SK-N-SH (cell line): ENCODE data around the gene PHC3. TPM values are rescaled to one million over a fixed set of nuclear protein-coding genes. Genes with fewer than 3 reads are reported as not detected.

ENCODE experiments used
- CTCF ChIA-PET: fragments of 300-600, 350-600 bp; formaldehyde crosslinking; extraction: SDS; loops from one replicate; lab custom pipeline; 2021; lab: Yijun Ruan, JAX
- POLR2A ChIA-PET: fragments of 350-600 bp; sonication (Branson Sonifier 250); formaldehyde crosslinking; extraction: SDS; loops from one replicate; lab custom pipeline; 2020; ENCODE audit warnings: antibody characterized with exemption, inconsistent platforms; lab: Yijun Ruan, JAX
- DNase-seq: peaks from one replicate; pipeline ENCODE4 v3.0.0; 2012
- H2AFZ ChIP-seq: fragments of 200-600 bp; sonication (generic); 2 replicates; pipeline ENCODE4 v1.8.1; 2016; ENCODE audit warnings: antibody characterized with exemption, mild to moderate bottlenecking, low read depth
- H3F3A ChIP-seq: fragments of 200-600 bp; sonication (generic); replicated peaks from 2 replicates; pipeline ENCODE3; 2016; ENCODE audit warnings: antibody characterized with exemption, mild to moderate bottlenecking; ENCODE audit not compliant: insufficient read depth
- H3K27ac ChIP-seq, 2 experiments: fragments of 200-500 bp in 1 of 2; fragments of 200-600 bp in 1 of 2; sonication (Bioruptor generic) in 1 of 2; sonication (generic), shearing (Covaris generic) in 1 of 2; 2 replicates each; pipeline versions ENCODE4 v1.5.1 to v1.6.1; 2014 to 2016; ENCODE audit warnings: low read depth in 2 of 2, inconsistent platforms in 1 of 2, low read length in 1 of 2, mild to moderate bottlenecking in 1 of 2, mixed read lengths in 1 of 2
- H3K27me3 ChIP-seq: fragments of 200-600 bp; sonication (generic), shearing (Covaris generic); 2 replicates; pipeline ENCODE4 v1.6.1; 2016; ENCODE audit warnings: mixed run types; ENCODE audit not compliant: insufficient read depth
- H3K36me3 ChIP-seq, 2 experiments: fragments of 200-500 bp in 1 of 2; fragments of 200-600 bp in 1 of 2; sonication (Bioruptor generic) in 1 of 2; sonication (generic) in 1 of 2; replicated peaks in 1 of 2; 2 replicates each; pipeline versions ENCODE3 to v1.5.1; 2014 to 2016; ENCODE audit warnings: low read length in 1 of 2, mild to moderate bottlenecking in 1 of 2; ENCODE audit not compliant: insufficient read depth in 2 of 2, control insufficient read depth in 1 of 2
- H3K4me1 ChIP-seq, 2 experiments: fragments of 200-500 bp in 1 of 2; fragments of 200-600 bp in 1 of 2; sonication (Bioruptor generic) in 1 of 2; sonication (generic), shearing (Covaris generic) in 1 of 2; 2 replicates each; pipeline versions ENCODE4 v1.5.1 to v1.6.1; 2014 to 2016; ENCODE audit warnings: low read depth in 1 of 2, low read length in 1 of 2, mixed run types in 1 of 2; ENCODE audit not compliant: insufficient read depth in 2 of 2, control insufficient read depth in 1 of 2
- H3K4me2 ChIP-seq: fragments of 200-600 bp; sonication (generic), shearing (Covaris generic); 2 replicates; pipeline ENCODE4 v1.6.1; 2017; ENCODE audit warnings: mixed run types
- H3K4me3 ChIP-seq, 2 experiments: fragments of 200-500 bp in 1 of 2; fragments of 200-600 bp in 1 of 2; sonication (Bioruptor generic) in 1 of 2; sonication (generic), shearing (Covaris generic) in 1 of 2; 2 replicates each; pipeline versions ENCODE4 v1.5.1 to v1.8.1; 2014 to 2016; ENCODE audit warnings: low read depth in 2 of 2, inconsistent platforms in 1 of 2, low read length in 1 of 2, mild to moderate bottlenecking in 1 of 2, mixed read lengths in 1 of 2, moderate library complexity in 1 of 2
- H3K79me2 ChIP-seq: fragments of 200-600 bp; sonication (generic); 2 replicates; pipeline ENCODE4 v1.8.1; 2017; ENCODE audit warnings: mild to moderate bottlenecking; ENCODE audit not compliant: insufficient read depth
- H3K9ac ChIP-seq: fragments of 200-600 bp; sonication (generic); 2 replicates; pipeline ENCODE4 v1.6.1; 2017; ENCODE audit warnings: mixed run types
- H3K9me2 ChIP-seq: fragments of 200-600 bp; sonication (generic); 2 replicates; pipeline ENCODE4 v1.6.1; 2017; ENCODE audit warnings: mixed run types
- H3K9me3 ChIP-seq: fragments of 200-600 bp; sonication (generic); 2 replicates; pipeline ENCODE4 v1.6.1; 2017; ENCODE audit warnings: mixed run types, mild to moderate bottlenecking, moderate library complexity
- H4K20me1 ChIP-seq: fragments of 200-600 bp; sonication (generic); 2 replicates; pipeline ENCODE4 v1.6.1; 2017; ENCODE audit warnings: mild to moderate bottlenecking, mixed run types; ENCODE audit not compliant: insufficient read depth
- CHD2 ChIP-seq: fragments of 150-350 bp; IDR thresholded peaks from 2 replicates; pipeline ENCODE4 v1.6.1; 2018; ENCODE audit warnings: low read length; ENCODE audit not compliant: partially characterized antibody
- EP300 ChIP-seq, 2 experiments: IDR thresholded peaks; 2 replicates each; pipeline versions ENCODE4 v1.4.0 to v1.6.1; 2012; ENCODE audit warnings: borderline replicate concordance in 1 of 2, low read depth in 1 of 2, low read length in 1 of 2
- FOXM1 ChIP-seq: IDR thresholded peaks from 2 replicates; pipeline ENCODE4 v1.4.0; 2012; ENCODE audit warnings: low read depth, mild to moderate bottlenecking
- NRF1 ChIP-seq: IDR thresholded peaks from 2 replicates; pipeline ENCODE4 v1.6.1; 2012; ENCODE audit warnings: low read depth, mild to moderate bottlenecking, low read length
- POLR2AphosphoS5 ChIP-seq: IDR thresholded peaks from 2 replicates; pipeline ENCODE4 v1.6.1; 2012; ENCODE audit warnings: low read depth, low read length
- RAD21 ChIP-seq: IDR thresholded peaks from 2 replicates; pipeline ENCODE4 v1.6.1; 2012; ENCODE audit warnings: mild to moderate bottlenecking, low read length
- RCOR1 ChIP-seq: fragments of 150-350 bp; IDR thresholded peaks from 2 replicates; pipeline ENCODE4 v1.6.1; 2017; ENCODE audit warnings: antibody characterized with exemption, low read length
- SIN3A ChIP-seq: IDR thresholded peaks from 2 replicates; pipeline ENCODE4 v1.6.1; 2012; ENCODE audit warnings: low read depth, mild to moderate bottlenecking, low read length, moderate library complexity, borderline replicate concordance
- TAF1 ChIP-seq: IDR thresholded peaks from 2 replicates; pipeline ENCODE4 v1.6.1; 2012; ENCODE audit warnings: low read depth, mild to moderate bottlenecking, low read length, moderate library complexity, borderline replicate concordance
- TCF12 ChIP-seq: IDR thresholded peaks from 2 replicates; pipeline ENCODE4 v1.4.0; 2012
- TEAD4 ChIP-seq: IDR thresholded peaks from 2 replicates; pipeline ENCODE4 v1.4.0; 2012; ENCODE audit warnings: mild to moderate bottlenecking, borderline replicate concordance; ENCODE audit not compliant: insufficient read depth
- WGBS: methylation state at CpG from one replicate; pipeline ENCODE4 v1.1.6; 2017; ENCODE audit warnings: low lambda C conversion rate; 5-methylcytosine and 5-hydroxymethylcytosine counted together
- polyA plus RNA-seq, 3 experiments: library from polyadenylated mRNA; depleted of rRNA; stranded (reverse); fragments of >200 nt; gene quantifications; 2 replicates each; pipeline ENCODE4 v1.2.3, GENCODE V29; 2012
- small RNA-seq, 7 experiments: library from RNA; depleted of rRNA; stranded (forward); fragments of <200 nt; gene quantifications; one replicate each; pipeline ENCODE3, GENCODE V24; 2012
- TF ChIP-seq, protein P1 (sequence below): IDR thresholded peaks from 2 replicates; pipeline ENCODE4 v1.4.0; 2012; ENCODE audit warnings: low read depth, borderline replicate concordance

The PHC3 gene
- polyA plus RNA-seq, 1 of the 3 experiments (the other 2 are of a cell fraction) = 9.2 TPM

DNA sequence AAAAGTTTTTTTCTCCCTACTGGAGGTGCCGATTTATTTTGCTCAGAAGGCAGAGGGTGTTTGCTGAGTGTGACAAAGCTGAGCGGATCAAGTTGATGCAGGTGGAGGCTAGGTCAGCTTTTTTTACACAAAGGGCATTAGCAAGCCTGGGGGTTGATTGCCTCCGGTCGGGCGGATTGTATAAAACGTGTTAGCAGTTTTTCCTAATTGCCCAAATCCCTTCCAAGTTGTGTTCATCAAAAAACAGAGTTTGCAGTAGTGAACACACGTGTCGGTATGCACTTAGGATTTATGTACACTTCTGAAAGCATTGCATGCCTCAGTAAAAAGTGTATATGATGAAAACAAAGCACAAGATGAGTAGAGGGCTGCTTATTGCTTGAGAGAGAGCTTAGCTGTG, 141.1 kb downstream of the PHC3 start:
- Histone ChIP-seq H3K4me1 (peaks cover 0 to 9% of the 10 kb centered on the region in 2 experiments; a peak in 1 of 4 replicates), H3K36me3 (no peaks in the 10 kb centered on the region), H3K9me3 (no peaks in the 10 kb centered on the region), H3K27ac (no peak overlapping the region), H3K9me2 (no peaks in the 10 kb centered on the region), H3K79me2 (no peaks in the 10 kb centered on the region), H3K27me3 (peaks cover 21% of the 10 kb centered on the region), H3F3A (peaks cover 13% of the 10 kb centered on the region), H4K20me1 (no peaks in the 10 kb centered on the region), H3K4me2 (peak overlapping the region; percentile 10; the same call in 1 of the 2 replicates), H3K4me3 (no peak overlapping the region), H2AFZ (0 out of 2 replicates have a peak overlapping the region, but pooled peaks have one; percentile 6), H3K9ac (no peak overlapping the region)
- no peak for DNase-seq
- POLR2A ChIA-PET = no interaction called here
- 23% methylated on average over 8 of the region's 8 CpGs for WGBS
- CTCF ChIA-PET = interaction anchor here (0.9 to 1.6 kb wide), 5 partner anchors 12 to 178 kb away, joined by 3 to 5 read pairs (median 3); no protein-coding TSS in a partner anchor
- TF ChIP-seq FOXM1 (no peak), POLR2AphosphoS5 (no peak), RAD21 (no peak), RCOR1 (no peak), TEAD4 (no peak), CHD2 (no peak), TCF12 (no peak), SIN3A (no peak)
- TF ChIP-seq, protein P1, sequence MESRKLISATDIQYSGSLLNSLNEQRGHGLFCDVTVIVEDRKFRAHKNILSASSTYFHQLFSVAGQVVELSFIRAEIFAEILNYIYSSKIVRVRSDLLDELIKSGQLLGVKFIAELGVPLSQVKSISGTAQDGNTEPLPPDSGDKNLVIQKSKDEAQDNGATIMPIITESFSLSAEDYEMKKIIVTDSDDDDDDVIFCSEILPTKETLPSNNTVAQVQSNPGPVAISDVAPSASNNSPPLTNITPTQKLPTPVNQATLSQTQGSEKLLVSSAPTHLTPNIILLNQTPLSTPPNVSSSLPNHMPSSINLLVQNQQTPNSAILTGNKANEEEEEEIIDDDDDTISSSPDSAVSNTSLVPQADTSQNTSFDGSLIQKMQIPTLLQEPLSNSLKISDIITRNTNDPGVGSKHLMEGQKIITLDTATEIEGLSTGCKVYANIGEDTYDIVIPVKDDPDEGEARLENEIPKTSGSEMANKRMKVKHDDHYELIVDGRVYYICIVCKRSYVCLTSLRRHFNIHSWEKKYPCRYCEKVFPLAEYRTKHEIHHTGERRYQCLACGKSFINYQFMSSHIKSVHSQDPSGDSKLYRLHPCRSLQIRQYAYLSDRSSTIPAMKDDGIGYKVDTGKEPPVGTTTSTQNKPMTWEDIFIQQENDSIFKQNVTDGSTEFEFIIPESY = no peak

GRCh38 chr3:170038434-170039110, 143.0 kb downstream of the PHC3 start:
- H4K20me1 ChIP-seq = no peaks in the 10 kb centered on the region
- POLR2A ChIA-PET = no interaction called here
- CTCF ChIA-PET = interaction anchor here (0.8 to 1.7 kb wide), 4 partner anchors 15 to 541 kb away, joined by 3 to 10 read pairs (median 4); no protein-coding TSS in a partner anchor

More at GRCh38 chr3:170038434-170039110, 143.0 kb downstream of the PHC3 start:
- Histone ChIP-seq H3K9me3 (no peaks in the 10 kb centered on the region), H2AFZ (peak overlapping the region; percentile 56), H3K27ac (no peak overlapping the region), H3K9ac (no peak overlapping the region), H3K36me3 (no peaks in the 10 kb centered on the region), H3K27me3 (peaks cover 21% of the 10 kb centered on the region), H3K4me1 (peaks cover 0 to 7% of the 10 kb centered on the region in 2 experiments; a peak in 1 of 4 replicates), H3F3A (peaks cover 13% of the 10 kb centered on the region), H3K4me2 (peak overlapping the region; percentile 84), H3K4me3 (peak overlapping the region; percentile 58 to 62), H3K79me2 (no peaks in the 10 kb centered on the region), H3K9me2 (no peaks in the 10 kb centered on the region)
- DNase-seq = no peak
- WGBS = 16% methylated on average over 35 of the region's 51 CpGs
- no peak for TF ChIP-seq EP300 (IDR thresholded peaks at IDR 0.05; ENCODE audit: borderline replicate concordance in 1 of 2, low read depth in 1 of 2, low read length in 1 of 2)
- no peak for TF ChIP-seq TAF1
- peak; percentile 24; the same call in 1 of the 2 replicates for TF ChIP-seq NRF1

Small RNAs within 50 kb of the gene (small RNA-seq; reads per million reads assigned to genes)
- gene RNU4-38P (0 reads per million in 7 experiments), gene RNU6-315P (0 to 0.21 (median 0) reads per million in 7 experiments)

Other genes with a start within 250 kb of the PHC3 start
- 15.0 and 21.7 TPM in 2 replicates for gene SEC62, start 214.9 kb downstream of the PHC3 start, polyA plus RNA-seq (2012; rRNA removed)
- gene GPR160, start 143.7 kb downstream of the PHC3 start, polyA plus RNA-seq (2012; rRNA removed) = 0.31 and 0.41 TPM in 2 replicates
- gene PRKCI, start 40.7 kb upstream of the PHC3 start, polyA plus RNA-seq (2012; rRNA removed) = 10.1 and 16.0 TPM in 2 replicates
- 3.9 and 5.1 TPM in 2 replicates for gene SKIL, start 176.0 kb upstream of the PHC3 start, polyA plus RNA-seq (2012; rRNA removed)
- 1.6 and 2.2 TPM in 2 replicates for gene CLDN11, start 237.1 kb upstream of the PHC3 start, polyA plus RNA-seq (2012; rRNA removed)